GM21381 (cell line): Measurements from ENCODE around the gene GLDN.
"Not testable (repeated sequence)": the region's sequence is repeated elsewhere in the genome, so short reads cannot be mapped to it uniquely, and the experiment has no call there.

ENCODE experiments used
- ATAC-seq: cut with Tn5 transposase; IDR thresholded peaks from one replicate; pipeline ENCODE4 v1.9.1; 2021; ENCODE audit warnings: mild to moderate bottlenecking, moderate library complexity; ENCODE audit not compliant: unreplicated experiment

Gene GLDN

GRCh38 chr15:51443282-51443914 lies 101.9 kb downstream of the GLDN start:
- no peak for ATAC-seq

GRCh38 chr15:51444112-51444511 lies 102.7 kb downstream of the GLDN start:
- ATAC-seq = no peak

- no peak for ATAC-seq
These were observed 103.4 kb downstream of the GLDN start for GRCh38 chr15:51444807-51445206.

- ATAC-seq = not testable (repeated sequence)
These were observed 104.7 kb downstream of the GLDN start for GRCh38 chr15:51446029-51446744.

- ATAC-seq = no peak
These were observed 106.6 kb downstream of the GLDN start for GRCh38 chr15:51447855-51448621.

GRCh38 chr15:51448622-51449399 lies 107.4 kb downstream of the GLDN start:
- no peak for ATAC-seq

- no peak for ATAC-seq
These were observed 108.5 kb downstream of the GLDN start for GRCh38 chr15:51450001-51450400.
